ENCODE data around the gene EID1.

DNA sequence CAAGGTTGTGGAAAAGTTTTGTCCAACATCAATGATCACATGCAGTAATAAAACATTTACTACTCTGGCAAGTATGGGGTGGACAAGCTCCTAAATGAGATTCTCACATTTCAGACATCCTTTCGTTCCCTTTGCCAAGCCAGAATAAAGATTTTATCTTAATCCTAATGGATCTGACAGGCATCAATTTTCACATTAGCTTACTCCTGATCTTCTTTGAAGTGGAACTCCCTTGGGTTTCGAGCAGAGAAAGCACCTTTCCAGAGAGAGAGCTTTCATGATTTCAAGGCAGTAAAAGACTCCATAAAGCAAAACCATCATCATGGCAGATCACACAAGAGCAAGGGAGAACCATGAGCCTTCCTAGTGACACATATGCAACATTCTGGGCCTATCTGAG lies 27.3 kb upstream of the EID1 start:
- TF ChIP-seq, protein P1, sequence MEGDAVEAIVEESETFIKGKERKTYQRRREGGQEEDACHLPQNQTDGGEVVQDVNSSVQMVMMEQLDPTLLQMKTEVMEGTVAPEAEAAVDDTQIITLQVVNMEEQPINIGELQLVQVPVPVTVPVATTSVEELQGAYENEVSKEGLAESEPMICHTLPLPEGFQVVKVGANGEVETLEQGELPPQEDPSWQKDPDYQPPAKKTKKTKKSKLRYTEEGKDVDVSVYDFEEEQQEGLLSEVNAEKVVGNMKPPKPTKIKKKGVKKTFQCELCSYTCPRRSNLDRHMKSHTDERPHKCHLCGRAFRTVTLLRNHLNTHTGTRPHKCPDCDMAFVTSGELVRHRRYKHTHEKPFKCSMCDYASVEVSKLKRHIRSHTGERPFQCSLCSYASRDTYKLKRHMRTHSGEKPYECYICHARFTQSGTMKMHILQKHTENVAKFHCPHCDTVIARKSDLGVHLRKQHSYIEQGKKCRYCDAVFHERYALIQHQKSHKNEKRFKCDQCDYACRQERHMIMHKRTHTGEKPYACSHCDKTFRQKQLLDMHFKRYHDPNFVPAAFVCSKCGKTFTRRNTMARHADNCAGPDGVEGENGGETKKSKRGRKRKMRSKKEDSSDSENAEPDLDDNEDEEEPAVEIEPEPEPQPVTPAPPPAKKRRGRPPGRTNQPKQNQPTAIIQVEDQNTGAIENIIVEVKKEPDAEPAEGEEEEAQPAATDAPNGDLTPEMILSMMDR (IDR thresholded peaks at IDR 0.05; ENCODE audit: low read length): no peak
- no peak for TF ChIP-seq EZH2 (IDR thresholded peaks at IDR 0.05; ENCODE audit: borderline replicate concordance, low read length)

All from OCI-LY1 (cell line).